ENCODE measurements around the gene ZNF592.
"Not testable (repeated sequence)": the region's sequence is repeated elsewhere in the genome, so short reads cannot be mapped to it uniquely, and the experiment has no call there.

The ZNF592 gene

DNA sequence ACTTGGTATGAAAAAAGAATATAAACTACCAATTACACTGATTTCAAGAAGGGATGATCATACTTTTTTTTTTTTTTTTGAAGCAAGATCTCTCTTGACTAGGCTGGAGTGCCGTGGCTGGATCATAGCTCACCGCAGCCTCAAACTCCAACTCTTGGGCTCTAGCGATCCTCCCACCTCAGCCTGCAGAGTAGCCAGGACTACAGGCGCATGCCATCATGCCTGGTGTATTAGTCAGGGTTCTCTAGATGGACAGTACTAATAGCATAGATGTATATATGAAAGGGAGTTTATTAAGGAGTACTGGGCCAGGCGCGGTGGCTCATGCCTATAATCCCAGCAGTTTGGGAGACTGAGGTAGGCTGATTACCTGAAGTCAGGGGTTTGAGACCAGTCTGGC lies 21.0 kb upstream of the ZNF592 start:
- ChIA-PET CTCF (interaction anchor here (0.9 to 1.1 kb wide), 3 partner anchors 8 to 74 kb away, joined by 3 to 4 read pairs (median 4); partner anchors contain the start of gene WDR73), POLR2A (no interaction called here)
- DNase-seq (ENCODE audit: extremely low spot score) = no peak
- TF ChIP-seq, protein P1, sequence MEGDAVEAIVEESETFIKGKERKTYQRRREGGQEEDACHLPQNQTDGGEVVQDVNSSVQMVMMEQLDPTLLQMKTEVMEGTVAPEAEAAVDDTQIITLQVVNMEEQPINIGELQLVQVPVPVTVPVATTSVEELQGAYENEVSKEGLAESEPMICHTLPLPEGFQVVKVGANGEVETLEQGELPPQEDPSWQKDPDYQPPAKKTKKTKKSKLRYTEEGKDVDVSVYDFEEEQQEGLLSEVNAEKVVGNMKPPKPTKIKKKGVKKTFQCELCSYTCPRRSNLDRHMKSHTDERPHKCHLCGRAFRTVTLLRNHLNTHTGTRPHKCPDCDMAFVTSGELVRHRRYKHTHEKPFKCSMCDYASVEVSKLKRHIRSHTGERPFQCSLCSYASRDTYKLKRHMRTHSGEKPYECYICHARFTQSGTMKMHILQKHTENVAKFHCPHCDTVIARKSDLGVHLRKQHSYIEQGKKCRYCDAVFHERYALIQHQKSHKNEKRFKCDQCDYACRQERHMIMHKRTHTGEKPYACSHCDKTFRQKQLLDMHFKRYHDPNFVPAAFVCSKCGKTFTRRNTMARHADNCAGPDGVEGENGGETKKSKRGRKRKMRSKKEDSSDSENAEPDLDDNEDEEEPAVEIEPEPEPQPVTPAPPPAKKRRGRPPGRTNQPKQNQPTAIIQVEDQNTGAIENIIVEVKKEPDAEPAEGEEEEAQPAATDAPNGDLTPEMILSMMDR (IDR thresholded peaks at IDR 0.05; ENCODE audit: control extremely low read depth, extremely low read depth, low read depth, missing control alignments) = no peak

DNA sequence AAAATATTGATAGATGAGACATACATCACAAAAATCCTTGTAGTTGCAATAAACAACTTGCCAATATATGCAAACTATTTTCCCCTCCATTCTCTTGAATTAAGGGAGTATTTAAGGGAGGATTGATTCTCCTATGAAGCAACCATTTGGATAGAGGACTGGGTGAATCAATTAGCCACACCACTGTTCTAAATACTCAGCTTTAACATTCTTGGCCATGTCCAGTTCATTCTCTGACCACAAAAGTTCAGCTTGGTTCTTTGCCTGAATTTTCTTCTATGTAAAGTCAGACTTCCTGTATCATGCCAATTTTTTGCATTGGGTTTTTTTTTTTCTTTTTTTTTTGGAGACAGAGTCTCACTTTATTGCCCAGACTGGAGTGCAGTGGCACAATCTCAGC lies 16.6 kb upstream of the ZNF592 start:
- ChIA-PET POLR2A (no interaction called here), CTCF (interaction anchor here (1.3 to 1.4 kb wide), 2 partner anchors 10 to 19 kb away, joined by 3 to 4 read pairs; no protein-coding TSS in a partner anchor)
- TF ChIP-seq, protein P1 (IDR thresholded peaks at IDR 0.05; ENCODE audit: control extremely low read depth, extremely low read depth, low read depth, missing control alignments) = no peak
- no peak for DNase-seq (ENCODE audit: extremely low spot score)

DNA sequence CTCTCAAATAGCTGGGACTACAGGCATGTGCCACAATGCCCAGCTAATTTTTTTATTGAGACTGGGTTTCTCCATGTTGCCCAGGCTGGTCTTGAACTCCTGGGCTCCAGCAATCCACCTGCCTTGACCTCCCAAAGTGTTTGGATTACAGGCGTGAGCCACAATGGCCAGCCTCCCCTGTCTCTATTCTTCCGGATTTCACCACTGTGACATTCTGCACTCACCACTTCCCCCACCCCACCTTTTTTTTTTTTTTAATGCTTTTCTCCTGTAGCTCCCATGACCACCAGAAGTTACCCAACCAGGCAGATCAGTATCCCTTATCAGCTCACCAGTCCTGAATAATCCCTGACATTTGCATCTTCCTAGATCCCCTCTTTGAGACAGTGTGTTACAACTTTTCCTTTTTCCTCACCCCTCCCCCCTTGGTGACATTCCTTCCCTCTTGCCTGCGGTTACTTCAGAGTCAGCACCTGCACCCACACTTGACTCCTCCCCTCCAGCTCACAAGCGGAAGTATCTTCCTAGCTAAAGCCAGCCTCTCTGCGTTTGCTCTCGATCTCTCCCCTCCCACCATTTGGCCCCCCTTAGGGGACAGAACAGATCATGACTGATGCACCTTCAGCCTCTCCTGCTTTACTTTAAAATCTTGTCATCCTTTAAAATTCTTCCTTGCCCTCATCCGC lies 13.5 kb upstream of the ZNF592 start:
- peak; percentile 66 for DNase-seq (ENCODE audit: extremely low spot score)
- POLR2A ChIA-PET = interaction anchor here (0.6 to 2.7 kb wide), 4 partner anchors 9 to 131 kb away, joined by 3 to 12 read pairs (median 5); partner anchors contain the start of gene SEC11A
- TF ChIP-seq, protein P1 (IDR thresholded peaks at IDR 0.05; ENCODE audit: control extremely low read depth, extremely low read depth, low read depth, missing control alignments) = no peak
- CTCF ChIA-PET = interaction anchor here (0.8 to 2.8 kb wide), 13 partner anchors 8 to 193 kb away, joined by 3 to 10 read pairs (median 3); partner anchors contain the start of genes SEC11A and WDR73

DNA sequence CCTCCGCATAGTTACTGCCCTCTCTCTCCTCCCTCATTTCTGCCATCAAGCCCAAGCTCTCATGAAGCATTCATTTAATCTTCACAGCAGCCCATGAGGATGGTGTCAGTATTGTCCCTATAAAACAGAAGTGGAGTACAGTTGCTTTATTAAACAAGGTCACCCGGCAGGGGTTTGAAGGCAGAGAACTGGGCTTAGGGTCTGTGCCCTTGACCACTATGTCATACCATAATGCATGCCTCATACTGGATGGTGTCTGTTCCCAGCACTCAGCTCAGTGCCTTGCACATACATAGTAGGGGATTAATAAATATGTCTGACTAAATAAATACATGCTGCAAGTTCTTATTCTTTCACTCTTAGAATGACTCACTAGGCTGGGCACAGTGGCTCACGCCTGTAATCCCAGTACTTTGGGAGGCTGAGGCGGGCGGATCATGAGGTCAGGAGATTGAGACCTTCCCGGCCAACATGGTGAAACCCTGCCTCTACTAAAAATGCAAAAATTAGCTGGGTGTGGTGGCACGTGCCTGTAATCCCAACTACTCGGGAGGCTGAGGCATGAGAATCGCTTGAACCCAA lies 12.8 kb upstream of the ZNF592 start:
- CTCF ChIA-PET = interaction anchor here (0.9 to 2.8 kb wide), 10 partner anchors 8 to 192 kb away, joined by 3 to 10 read pairs (median 4); partner anchors contain the start of gene WDR73

DNA sequence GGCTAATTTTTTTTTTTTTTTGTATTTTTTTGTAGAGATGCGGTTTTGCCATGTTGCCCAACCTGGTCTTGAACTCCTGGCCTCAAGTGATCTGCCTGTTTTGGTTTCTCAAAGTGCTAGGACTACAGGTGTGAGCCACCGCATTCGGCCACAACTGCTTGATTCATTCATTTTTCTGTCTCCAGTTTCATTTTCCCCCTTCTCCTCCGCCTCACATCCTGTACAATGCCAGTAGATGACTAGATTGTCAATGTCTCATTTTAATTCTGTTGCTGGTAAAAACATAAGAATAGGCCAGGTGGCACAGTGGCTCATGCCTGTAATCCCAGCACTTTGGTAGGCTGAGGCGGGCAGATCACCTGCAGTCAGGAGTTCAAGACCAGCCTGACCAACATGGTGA lies 12.0 kb upstream of the ZNF592 start:
- TF ChIP-seq, protein P1 (IDR thresholded peaks at IDR 0.05; ENCODE audit: control extremely low read depth, extremely low read depth, low read depth, missing control alignments) = no peak
- ChIA-PET CTCF (interaction anchor here (1.5 to 2.8 kb wide), 2 partner anchors 10 to 11 kb away, joined by 4 to 10 read pairs; no protein-coding TSS in a partner anchor), POLR2A (interaction anchor here (2.7 kb wide), 1 partner anchor 21 kb away, joined by 12 read pairs; the partner anchor contains the start of gene SEC11A)
- DNase-seq (ENCODE audit: extremely low spot score) = peak; percentile 74

More for the DNA sequence above, 12.8 kb upstream of the ZNF592 start:
- not testable (repeated sequence) for DNase-seq (ENCODE audit: extremely low spot score)
- POLR2A ChIA-PET = interaction anchor here (0.6 to 2.7 kb wide), 3 partner anchors 10 to 131 kb away, joined by 3 to 12 read pairs (median 6); partner anchors contain the start of gene SEC11A

DNA sequence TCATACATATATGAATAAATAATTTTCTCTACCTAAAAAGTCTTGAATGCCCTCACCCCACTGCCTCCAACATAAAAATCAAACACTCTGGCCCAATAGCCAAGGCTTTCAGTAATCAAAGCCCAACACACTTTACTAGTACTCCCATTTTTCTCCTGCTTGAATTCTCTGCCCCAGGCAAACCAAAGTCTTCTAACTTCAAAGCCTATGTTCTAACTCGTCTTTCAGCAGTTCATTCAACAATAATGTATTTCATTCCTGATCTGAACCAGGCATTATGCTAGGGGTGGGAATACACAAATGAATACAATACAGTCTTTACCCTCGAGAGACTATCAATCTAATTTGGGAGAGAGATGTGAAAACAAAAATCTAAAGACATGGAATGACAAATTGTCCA lies 11.4 kb upstream of the ZNF592 start:
- POLR2A ChIA-PET = no interaction called here
- CTCF ChIA-PET = interaction anchor here (1.3 kb wide), 2 partner anchors 10 to 21 kb away, joined by 4 read pairs; partner anchors contain the start of gene SEC11A
- TF ChIP-seq, protein P1 (IDR thresholded peaks at IDR 0.05; ENCODE audit: control extremely low read depth, extremely low read depth, low read depth, missing control alignments) = no peak
- DNase-seq (ENCODE audit: extremely low spot score) = no peak
